ENCODE results near the gene OSR1. TPM values are rescaled to one million over a fixed set of nuclear protein-coding genes. Genes with fewer than 3 reads are reported as not detected.

Gene OSR1
- total and polyA plus RNA-seq, 2 donors (not counting 1 experiment from before 2014, with no cell fraction given) = 11.3 to 13.4 TPM

- peak overlapping the region; percentile 96 for H3K27ac ChIP-seq (ENCODE audit: insufficient read depth, low read length)
- no peak for DNase-seq (ENCODE audit: low read depth in 2 of 2)
- no peaks in the 10 kb centered on the region for H3K27me3 ChIP-seq (ENCODE audit: control insufficient read depth, insufficient read depth, low read length)
- no peak overlapping the region for H3K9ac ChIP-seq (ENCODE audit: insufficient read depth, low read length)
- H3K9me3 ChIP-seq (ENCODE audit: control insufficient read depth, insufficient read depth, low read depth, low read length) = no peaks in the 10 kb centered on the region
- peaks cover 19% of the 10 kb centered on the region for H3K36me3 ChIP-seq (ENCODE audit: control insufficient read depth, insufficient read depth, low read length)
- H3K79me2 ChIP-seq (ENCODE audit: control insufficient read depth, insufficient read depth, low read length) = peaks cover 14% of the 10 kb centered on the region
- H3K4me3 ChIP-seq (replicated peaks in 1 of 4; ENCODE audit: control extremely low read depth in 1 of 4, insufficient read depth in 1 of 4, low read depth in 3 of 4, low read length in 4 of 4) = peak overlapping the region in 1 of 4 experiments; percentile 73
- H2AFZ ChIP-seq (ENCODE audit: low read length) = no peak overlapping the region
- TF ChIP-seq CTCF (conservative IDR thresholded peaks at IDR 0.05 in 1 of 2, IDR thresholded peaks at IDR 0.05 in 1 of 2; ENCODE audit: low read depth in 1 of 2, low read length in 2 of 2) = no peak
- no peak for TF ChIP-seq EZH2 (IDR thresholded peaks at IDR 0.05; ENCODE audit: low read length, missing control alignments)
- H3K4me2 ChIP-seq (ENCODE audit: extremely low read depth, insufficient read depth, low read length) = no peak overlapping the region
- H3K4me1 ChIP-seq (ENCODE audit: control insufficient read depth, extremely low read depth, insufficient read depth, low read length) = peaks cover 4% of the 10 kb centered on the region
- no peaks in the 10 kb centered on the region for H4K20me1 ChIP-seq (ENCODE audit: control insufficient read depth, extremely low read depth, insufficient read depth, low read length)
Measured at GRCh38 chr2:19348692-19349091, 9.7 kb downstream of the OSR1 start.

GRCh38 chr2:19347619-19348562 lies 10.5 kb downstream of the OSR1 start:
- Histone ChIP-seq H3K27ac (ENCODE audit: insufficient read depth, low read length) (peak overlapping the region; percentile 96), H3K4me2 (ENCODE audit: extremely low read depth, insufficient read depth, low read length) (peak overlapping the region; percentile 94), H3K9ac (ENCODE audit: insufficient read depth, low read length) (peak overlapping the region; percentile 90), H2AFZ (ENCODE audit: low read length) (peak overlapping the region; percentile 79), H3K36me3 (ENCODE audit: control insufficient read depth, insufficient read depth, low read length) (peaks cover 12% of the 10 kb centered on the region), H3K27me3 (ENCODE audit: control insufficient read depth, insufficient read depth, low read length) (no peaks in the 10 kb centered on the region), H4K20me1 (ENCODE audit: control insufficient read depth, extremely low read depth, insufficient read depth, low read length) (no peaks in the 10 kb centered on the region), H3K9me3 (ENCODE audit: control insufficient read depth, insufficient read depth, low read depth, low read length) (no peaks in the 10 kb centered on the region), H3K79me2 (ENCODE audit: control insufficient read depth, insufficient read depth, low read length) (peaks cover 6% of the 10 kb centered on the region), H3K4me1 (ENCODE audit: control insufficient read depth, extremely low read depth, insufficient read depth, low read length) (peaks cover 4% of the 10 kb centered on the region), H3K4me3 (replicated peaks in 1 of 4; ENCODE audit: control extremely low read depth in 1 of 4, insufficient read depth in 1 of 4, low read depth in 3 of 4, low read length in 4 of 4) (peak overlapping the region; percentile 71 to 83 (median 74))
- DNase-seq (ENCODE audit: low read depth in 2 of 2) = peak; percentile 97 to 99
- TF ChIP-seq CTCF (conservative IDR thresholded peaks at IDR 0.05 in 1 of 2, IDR thresholded peaks at IDR 0.05 in 1 of 2; ENCODE audit: low read depth in 1 of 2, low read length in 2 of 2) (no peak), EZH2 (IDR thresholded peaks at IDR 0.05; ENCODE audit: low read length, missing control alignments) (no peak)

- no peaks in the 10 kb centered on the region for H3K9me3 ChIP-seq (ENCODE audit: control insufficient read depth, insufficient read depth, low read depth, low read length)
- peaks cover 4% of the 10 kb centered on the region for H3K79me2 ChIP-seq (ENCODE audit: control insufficient read depth, insufficient read depth, low read length)
- peaks cover 4% of the 10 kb centered on the region for H3K4me1 ChIP-seq (ENCODE audit: control insufficient read depth, extremely low read depth, insufficient read depth, low read length)
- no peaks in the 10 kb centered on the region for H3K27me3 ChIP-seq (ENCODE audit: control insufficient read depth, insufficient read depth, low read length)
- peaks cover 8% of the 10 kb centered on the region for H3K36me3 ChIP-seq (ENCODE audit: control insufficient read depth, insufficient read depth, low read length)
- peak overlapping the region; percentile 90 for H3K9ac ChIP-seq (ENCODE audit: insufficient read depth, low read length)
- peak overlapping the region; percentile 94 for H3K4me2 ChIP-seq (ENCODE audit: extremely low read depth, insufficient read depth, low read length)
- no peak for DNase-seq (ENCODE audit: low read depth in 2 of 2)
- H3K4me3 ChIP-seq (replicated peaks in 1 of 4; ENCODE audit: control extremely low read depth in 1 of 4, insufficient read depth in 1 of 4, low read depth in 3 of 4, low read length in 4 of 4) = peak overlapping the region; percentile 71 to 83 (median 74)
- peak overlapping the region; percentile 96 for H3K27ac ChIP-seq (ENCODE audit: insufficient read depth, low read length)
- no peak overlapping the region for H2AFZ ChIP-seq (ENCODE audit: low read length)
- no peaks in the 10 kb centered on the region for H4K20me1 ChIP-seq (ENCODE audit: control insufficient read depth, extremely low read depth, insufficient read depth, low read length)
- no peak for TF ChIP-seq CTCF (conservative IDR thresholded peaks at IDR 0.05 in 1 of 2, IDR thresholded peaks at IDR 0.05 in 1 of 2; ENCODE audit: low read depth in 1 of 2, low read length in 2 of 2)
- TF ChIP-seq EZH2 (IDR thresholded peaks at IDR 0.05; ENCODE audit: low read length, missing control alignments) = no peak
Measured at GRCh38 chr2:19346983-19347618, 11.3 kb downstream of the OSR1 start.
